ENCODE results near the gene RCAN1.

RCAN1 gene

DNA sequence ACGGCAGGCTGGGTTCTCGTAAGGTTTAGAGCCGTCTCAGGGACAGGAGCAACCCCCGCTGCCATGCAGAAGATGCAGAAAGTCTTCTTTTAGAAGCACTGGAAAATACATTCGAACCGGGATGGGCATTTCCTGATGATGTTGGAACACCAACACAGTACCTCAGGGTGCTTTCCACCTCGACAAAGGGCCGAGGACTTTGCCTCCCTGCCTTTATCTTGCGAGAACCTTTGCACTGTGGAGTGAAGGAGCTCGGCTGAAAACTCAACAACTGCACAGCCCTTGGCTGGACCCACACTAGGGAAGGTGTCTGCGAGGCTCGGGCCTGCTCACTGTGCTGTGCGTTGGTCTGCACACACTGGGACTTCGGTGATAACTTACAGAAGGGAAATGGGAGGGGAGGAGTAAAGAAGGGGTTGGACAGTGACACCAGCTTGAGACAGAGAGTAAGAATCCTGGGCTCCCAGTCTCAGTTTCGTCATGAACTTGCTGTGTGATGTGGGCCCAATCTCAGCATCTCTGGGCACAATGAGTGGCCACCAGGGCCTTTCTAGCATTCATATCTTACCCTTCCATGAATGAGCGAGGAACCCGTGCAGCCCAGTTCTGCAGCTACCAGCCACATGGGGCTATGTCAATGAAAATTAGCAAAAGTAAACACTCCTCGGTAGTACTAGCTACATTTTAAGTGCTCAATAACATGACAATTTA is 18.2 kb downstream of the RCAN1 start:
- TF ChIP-seq, protein P1, sequence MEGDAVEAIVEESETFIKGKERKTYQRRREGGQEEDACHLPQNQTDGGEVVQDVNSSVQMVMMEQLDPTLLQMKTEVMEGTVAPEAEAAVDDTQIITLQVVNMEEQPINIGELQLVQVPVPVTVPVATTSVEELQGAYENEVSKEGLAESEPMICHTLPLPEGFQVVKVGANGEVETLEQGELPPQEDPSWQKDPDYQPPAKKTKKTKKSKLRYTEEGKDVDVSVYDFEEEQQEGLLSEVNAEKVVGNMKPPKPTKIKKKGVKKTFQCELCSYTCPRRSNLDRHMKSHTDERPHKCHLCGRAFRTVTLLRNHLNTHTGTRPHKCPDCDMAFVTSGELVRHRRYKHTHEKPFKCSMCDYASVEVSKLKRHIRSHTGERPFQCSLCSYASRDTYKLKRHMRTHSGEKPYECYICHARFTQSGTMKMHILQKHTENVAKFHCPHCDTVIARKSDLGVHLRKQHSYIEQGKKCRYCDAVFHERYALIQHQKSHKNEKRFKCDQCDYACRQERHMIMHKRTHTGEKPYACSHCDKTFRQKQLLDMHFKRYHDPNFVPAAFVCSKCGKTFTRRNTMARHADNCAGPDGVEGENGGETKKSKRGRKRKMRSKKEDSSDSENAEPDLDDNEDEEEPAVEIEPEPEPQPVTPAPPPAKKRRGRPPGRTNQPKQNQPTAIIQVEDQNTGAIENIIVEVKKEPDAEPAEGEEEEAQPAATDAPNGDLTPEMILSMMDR (IDR thresholded peaks at IDR 0.05; ENCODE audit: unreplicated experiment in 3 of 3) = no peak
- Mint-ChIP-seq H3K27me3 (ENCODE audit: low read depth) (peaks cover 7% of the 10 kb centered on the region), H3K4me3 (no peak overlapping the region), H3K9me3 (no peaks in the 10 kb centered on the region), H3K4me1 (peaks cover 18% of the 10 kb centered on the region), H3K36me3 (ENCODE audit: low read depth) (no peaks in the 10 kb centered on the region), H3K27ac (no peak overlapping the region)

DNA sequence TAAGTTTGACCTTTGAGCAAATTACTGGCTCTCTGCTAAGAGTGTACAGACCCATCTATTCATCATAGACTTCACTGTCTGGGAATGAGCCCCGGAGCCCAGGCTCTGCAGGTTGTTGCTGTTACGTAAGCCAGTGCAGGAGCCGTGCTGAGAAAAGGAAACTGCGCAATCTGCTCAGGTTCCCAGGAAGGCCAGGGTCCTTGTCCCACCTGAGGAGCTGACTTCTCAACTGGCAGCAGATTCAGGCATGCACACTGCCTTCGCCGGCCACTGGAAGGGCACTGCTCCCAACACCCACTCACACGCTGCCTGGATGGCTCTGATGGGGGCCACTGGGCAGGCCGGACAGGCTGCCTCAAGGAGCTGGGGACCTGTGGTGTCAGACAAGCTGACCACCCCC is 19.5 kb downstream of the RCAN1 start:
- peaks cover 13% of the 10 kb centered on the region for H3K27me3 Mint-ChIP-seq (ENCODE audit: low read depth)
- no peaks in the 10 kb centered on the region for H3K9me3 Mint-ChIP-seq
- H3K4me3 Mint-ChIP-seq = no peak overlapping the region
- TF ChIP-seq, protein P1 (IDR thresholded peaks at IDR 0.05; ENCODE audit: unreplicated experiment in 3 of 3) = no peak
- H3K4me1 Mint-ChIP-seq = peaks cover 18% of the 10 kb centered on the region
- no peak overlapping the region for H3K27ac Mint-ChIP-seq
- no peaks in the 10 kb centered on the region for H3K36me3 Mint-ChIP-seq (ENCODE audit: low read depth)

DNA sequence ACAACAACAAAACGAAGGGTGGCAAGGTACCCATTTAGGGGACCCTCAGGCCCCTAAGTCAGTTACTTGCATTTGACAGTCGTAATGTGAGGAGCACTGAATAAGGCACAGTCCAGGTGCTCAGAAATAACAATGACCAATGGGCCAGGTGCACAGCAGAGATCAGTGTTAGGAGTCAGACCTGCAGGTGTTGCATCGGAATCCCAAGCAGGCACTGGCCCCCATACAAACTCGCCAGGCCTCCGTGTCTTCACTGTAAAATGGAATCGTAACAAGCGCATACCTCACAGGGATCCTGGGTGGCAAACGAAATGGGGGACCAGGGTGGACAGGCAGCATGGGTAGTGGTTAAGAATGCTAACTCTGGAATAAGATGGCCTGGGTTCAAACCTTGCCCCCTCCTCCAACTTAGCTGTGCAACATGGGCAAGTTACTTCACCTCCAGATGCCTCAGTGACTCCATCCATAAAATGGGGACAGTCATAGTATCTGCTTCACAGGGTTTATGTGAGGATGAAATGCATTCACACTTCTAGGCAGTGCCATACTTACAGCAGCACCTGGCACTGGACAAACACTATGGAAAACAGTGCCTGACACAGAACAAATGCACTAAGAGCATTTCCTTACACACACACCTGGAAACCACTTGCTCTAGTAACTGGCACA is 20.2 kb downstream of the RCAN1 start:
- Mint-ChIP-seq H3K27ac (no peak overlapping the region), H3K4me1 (peaks cover 18% of the 10 kb centered on the region), H3K9me3 (no peaks in the 10 kb centered on the region), H3K4me3 (no peak overlapping the region), H3K36me3 (ENCODE audit: low read depth) (no peaks in the 10 kb centered on the region), H3K27me3 (ENCODE audit: low read depth) (peaks cover 7% of the 10 kb centered on the region)
- TF ChIP-seq, protein P1 (IDR thresholded peaks at IDR 0.05; ENCODE audit: unreplicated experiment in 3 of 3) = no peak

DNA sequence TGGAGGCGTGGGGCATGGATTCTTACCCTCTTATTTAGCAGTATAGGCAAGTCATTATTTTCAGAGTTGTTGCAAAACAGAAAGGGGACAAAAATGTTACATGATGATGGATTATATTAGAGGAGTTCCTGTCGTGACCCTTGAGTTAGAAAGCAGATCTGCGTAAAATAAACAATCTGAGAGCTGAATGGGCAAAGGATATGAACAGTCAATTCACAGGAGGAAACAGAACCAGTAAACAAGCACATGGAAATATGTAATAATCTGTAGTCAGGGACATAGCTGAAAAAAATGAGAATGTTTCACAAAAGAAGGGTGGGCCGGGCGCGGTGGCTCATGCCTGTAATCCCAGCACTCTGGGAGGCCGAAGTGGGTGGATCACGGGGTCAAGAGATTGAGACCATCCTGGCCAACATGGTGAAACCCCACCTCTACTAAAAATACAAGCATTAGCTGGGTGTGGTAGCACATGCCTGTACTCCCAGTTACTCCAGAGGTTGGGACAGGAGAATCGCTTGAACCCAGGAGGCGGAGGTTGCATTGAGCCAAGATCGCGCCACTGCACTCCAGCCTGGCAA is 20.9 kb downstream of the RCAN1 start:
- Mint-ChIP-seq H3K27me3 (ENCODE audit: low read depth) (peaks cover 7% of the 10 kb centered on the region), H3K36me3 (ENCODE audit: low read depth) (no peaks in the 10 kb centered on the region), H3K27ac (no peak overlapping the region), H3K4me1 (peaks cover 18% of the 10 kb centered on the region), H3K4me3 (no peak overlapping the region), H3K9me3 (no peaks in the 10 kb centered on the region)
- TF ChIP-seq, protein P1 (IDR thresholded peaks at IDR 0.05; ENCODE audit: unreplicated experiment in 3 of 3) = no peak

DNA sequence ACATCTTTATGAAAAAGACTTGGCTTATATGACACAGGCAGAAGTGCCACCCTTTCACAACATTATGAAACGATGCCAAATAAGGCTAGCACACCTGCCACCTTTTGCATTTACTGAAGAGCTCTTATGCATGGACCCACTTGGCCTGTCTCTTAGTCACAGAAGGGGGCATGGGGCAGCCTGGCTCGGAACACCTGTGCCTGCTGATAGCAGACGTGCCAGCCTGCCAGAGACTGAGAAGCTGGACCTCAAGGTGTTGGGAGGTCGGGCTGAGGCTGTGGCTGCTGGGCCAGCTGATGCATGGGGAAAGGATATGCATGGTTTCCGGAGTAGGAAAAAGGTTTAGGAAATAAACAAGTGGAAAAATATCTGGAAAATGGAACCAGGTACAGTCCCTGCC is 21.5 kb downstream of the RCAN1 start:
- no peak overlapping the region for H3K4me3 Mint-ChIP-seq

More for the DNA sequence above, 21.5 kb downstream of the RCAN1 start:
- Mint-ChIP-seq H3K4me1 (peaks cover 18% of the 10 kb centered on the region), H3K9me3 (no peaks in the 10 kb centered on the region), H3K36me3 (ENCODE audit: low read depth) (no peaks in the 10 kb centered on the region), H3K27me3 (ENCODE audit: low read depth) (peaks cover 7% of the 10 kb centered on the region), H3K27ac (no peak overlapping the region)
- TF ChIP-seq, protein P1 (IDR thresholded peaks at IDR 0.05; ENCODE audit: unreplicated experiment in 3 of 3) = no peak

All from nephron (organoid).